ENCODE results near the gene CFAP410. TPM values are rescaled to one million over a fixed set of nuclear protein-coding genes. Genes with fewer than 3 reads are reported as not detected.
"Not testable (repeated sequence)": the region's sequence is repeated elsewhere in the genome, so short reads cannot be mapped to it uniquely, and the experiment has no call there.

The CFAP410 gene
- total RNA-seq, 1 donor from 2014 or later, result 27.6 TPM

- TF ChIP-seq CTCF (IDR thresholded peaks at IDR 0.05; ENCODE audit: unreplicated experiment), result no peak
- Mint-ChIP-seq H3K4me3 (no peak overlapping the region), H3K4me1 (peaks cover 2% of the 10 kb centered on the region), H3K27ac (no peak overlapping the region), H3K36me3 (no peaks in the 10 kb centered on the region), H3K27me3 (ENCODE audit: low read depth) (no peaks in the 10 kb centered on the region), H3K9me3 (no peaks in the 10 kb centered on the region)
- DNase-seq (ENCODE audit: low spot score in 2 of 2, unreplicated experiment in 2 of 2), result no peak
Measured at GRCh38 chr21:44345495-44345894, 6.3 kb upstream of the CFAP410 start.

GRCh38 chr21:44344541-44345183 lies 5.5 kb upstream of the CFAP410 start:
- no peaks in the 10 kb centered on the region for H3K36me3 Mint-ChIP-seq
- no peak for DNase-seq (ENCODE audit: low spot score in 2 of 2, unreplicated experiment in 2 of 2)
- no peaks in the 10 kb centered on the region for H3K27me3 Mint-ChIP-seq (ENCODE audit: low read depth)
- no peak overlapping the region for H3K4me3 Mint-ChIP-seq
- H3K9me3 Mint-ChIP-seq, result no peaks in the 10 kb centered on the region
- H3K27ac Mint-ChIP-seq, result no peak overlapping the region
- no peak for TF ChIP-seq CTCF (IDR thresholded peaks at IDR 0.05; ENCODE audit: unreplicated experiment)
- H3K4me1 Mint-ChIP-seq, result peaks cover 9% of the 10 kb centered on the region

GRCh38 chr21:44342981-44343380 lies 3.8 kb upstream of the CFAP410 start:
- not testable (repeated sequence) for H3K4me3 Mint-ChIP-seq; DNase-seq (ENCODE audit: low spot score in 2 of 2, unreplicated experiment in 2 of 2); H3K27me3 Mint-ChIP-seq (ENCODE audit: low read depth); H3K9me3 Mint-ChIP-seq; H3K36me3 Mint-ChIP-seq; H3K27ac Mint-ChIP-seq
- H3K4me1 Mint-ChIP-seq, result peaks cover 17% of the 10 kb centered on the region

- H3K9me3 Mint-ChIP-seq; H3K27ac Mint-ChIP-seq; H3K4me3 Mint-ChIP-seq; DNase-seq (ENCODE audit: low spot score in 2 of 2, unreplicated experiment in 2 of 2); H3K27me3 Mint-ChIP-seq (ENCODE audit: low read depth); H3K36me3 Mint-ChIP-seq: not testable (repeated sequence)
- H3K4me1 Mint-ChIP-seq, result peaks cover 24% of the 10 kb centered on the region
Measured at GRCh38 chr21:44341726-44342458, 2.7 kb upstream of the CFAP410 start.

GRCh38 chr21:44337941-44338895 lies 972 bp downstream of the CFAP410 start:
- Mint-ChIP-seq H3K4me3 (peak overlapping the region; percentile 70), H3K9me3 (no peaks in the 10 kb centered on the region), H3K27ac (peak overlapping the region; percentile 80), H3K27me3 (ENCODE audit: low read depth) (no peaks in the 10 kb centered on the region), H3K36me3 (no peaks in the 10 kb centered on the region), H3K4me1 (peaks cover 24% of the 10 kb centered on the region)
- DNase-seq (ENCODE audit: low spot score in 2 of 2, unreplicated experiment in 2 of 2), result peak in 1 of 2 experiments; percentile 63
- no peak for TF ChIP-seq CTCF (IDR thresholded peaks at IDR 0.05; ENCODE audit: unreplicated experiment)

GRCh38 chr21:44337449-44337848 lies 1.7 kb downstream of the CFAP410 start:
- no peaks in the 10 kb centered on the region for H3K9me3 Mint-ChIP-seq
- no peak for TF ChIP-seq CTCF (IDR thresholded peaks at IDR 0.05; ENCODE audit: unreplicated experiment)
- H3K27me3 Mint-ChIP-seq (ENCODE audit: low read depth), result no peaks in the 10 kb centered on the region
- H3K36me3 Mint-ChIP-seq, result peaks cover 2% of the 10 kb centered on the region
- peaks cover 24% of the 10 kb centered on the region for H3K4me1 Mint-ChIP-seq
- peak overlapping the region; percentile 70 for H3K4me3 Mint-ChIP-seq
- no peak for DNase-seq (ENCODE audit: low spot score in 2 of 2, unreplicated experiment in 2 of 2)
- H3K27ac Mint-ChIP-seq, result peak overlapping the region; percentile 80

Measured in mesothelial cell of epicardium (in vitro differentiated cells).